Stimulated activated CD4-positive, alpha-beta T cell treated with anti-CD3 and anti-CD28 coated beads, TNF-alpha, amount 100 ng/mL, for 24 hours (primary cell): ENCODE data around the gene PTPN1.
A peak's percentile ranks its signal among the peaks of the same experiment; 100 is the strongest.
"Not testable (repeated sequence)": the region's sequence is repeated elsewhere in the genome, so short reads cannot be mapped to it uniquely, and the experiment has no call there.

Experiments used
- DNase-seq, 3 experiments: peaks; one replicate each; pipeline ENCODE4 v3.0.0-alpha.2; 2020; ENCODE audit warnings: low read depth in 3 of 3

The PTPN1 gene

GRCh38 chr20:50608750-50609104 is 98.5 kb downstream of the PTPN1 start:
- no peak for DNase-seq

DNA sequence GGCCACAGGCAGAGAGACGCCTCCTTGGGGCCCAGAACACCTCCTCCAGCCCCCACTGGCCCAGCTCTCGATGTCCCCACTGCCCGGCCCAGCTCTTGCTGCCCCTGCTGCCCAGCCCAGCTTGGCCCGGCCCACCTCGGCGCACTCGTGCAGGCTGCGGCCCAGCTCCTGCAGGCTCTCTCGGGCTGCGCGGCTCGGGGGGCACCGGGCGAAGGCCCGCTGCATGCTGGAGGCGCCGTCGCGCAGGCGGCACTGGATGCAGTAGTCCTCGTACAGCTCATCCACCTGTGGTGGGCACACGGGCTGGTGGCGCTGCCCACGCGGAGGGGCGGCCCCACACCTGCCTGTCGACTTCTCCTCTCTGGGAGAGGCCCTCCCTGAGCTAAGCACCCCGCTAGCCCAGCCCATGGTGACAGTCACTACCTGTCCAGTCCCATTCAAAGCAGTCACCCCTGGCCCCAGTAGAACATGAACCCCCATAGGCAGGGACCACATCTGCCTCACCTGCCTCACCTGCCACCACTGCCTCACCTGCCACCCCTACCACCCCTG is 99.3 kb downstream of the PTPN1 start:
- DNase-seq = no peak

DNA sequence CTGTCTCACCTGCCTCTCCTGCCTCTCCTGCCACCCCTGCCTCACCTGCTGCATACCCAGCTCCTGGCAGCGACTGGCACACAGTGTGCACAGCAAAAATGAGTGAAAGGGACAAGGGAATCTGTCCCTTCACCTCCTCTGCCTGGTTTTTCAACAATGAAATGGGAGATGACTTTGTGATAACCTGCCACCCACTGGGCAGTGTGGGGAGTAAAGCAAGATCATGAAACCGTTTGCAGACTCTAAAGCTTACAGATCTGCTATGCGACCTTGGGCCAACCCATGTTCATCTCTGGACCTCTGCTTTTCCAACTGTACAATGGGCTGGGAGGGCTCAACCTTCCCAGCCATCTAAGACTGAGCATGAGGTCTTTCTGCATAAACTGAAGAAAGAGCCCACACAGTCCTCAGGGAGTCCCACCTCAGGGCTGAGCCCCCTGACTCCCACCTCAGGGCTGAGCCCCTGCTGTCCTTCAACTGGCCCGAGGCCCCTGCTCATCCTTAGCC is 100.1 kb downstream of the PTPN1 start:
- DNase-seq = no peak

DNA sequence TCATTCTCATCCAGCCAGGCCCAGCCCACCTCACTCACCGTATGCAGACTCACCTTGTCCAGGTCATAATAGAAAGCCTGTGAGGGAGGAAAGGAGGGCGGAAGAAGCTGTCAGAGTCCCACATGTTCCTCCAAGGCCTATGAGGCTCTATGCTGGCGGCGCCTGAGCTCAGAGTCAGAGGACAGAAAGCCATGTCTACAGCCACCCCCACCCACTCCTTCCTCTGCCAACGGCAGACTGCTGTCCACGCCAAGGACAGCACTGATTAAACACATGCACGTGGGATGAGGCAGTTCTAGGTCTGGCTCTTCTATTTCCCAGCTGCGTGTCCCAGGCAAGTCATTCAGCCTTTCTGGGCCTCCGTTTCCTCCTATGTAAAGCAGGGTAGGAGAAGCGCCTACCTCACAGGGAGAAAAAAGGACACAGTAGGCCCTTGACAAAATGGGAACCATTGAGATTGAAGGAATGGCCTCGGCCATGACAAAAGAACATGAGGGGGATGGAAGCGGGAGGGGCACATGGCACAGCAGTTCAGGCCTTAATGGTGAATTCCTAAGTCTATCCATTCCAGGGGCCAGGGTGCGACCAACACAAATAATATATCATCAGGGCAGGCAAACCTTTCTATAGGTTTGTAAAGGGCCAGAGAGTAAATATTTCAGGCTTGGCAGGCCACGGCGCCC is 101.1 kb downstream of the PTPN1 start:
- no peak for DNase-seq

GRCh38 chr20:50613438-50614169 is 103.4 kb downstream of the PTPN1 start:
- DNase-seq = no peak

DNA sequence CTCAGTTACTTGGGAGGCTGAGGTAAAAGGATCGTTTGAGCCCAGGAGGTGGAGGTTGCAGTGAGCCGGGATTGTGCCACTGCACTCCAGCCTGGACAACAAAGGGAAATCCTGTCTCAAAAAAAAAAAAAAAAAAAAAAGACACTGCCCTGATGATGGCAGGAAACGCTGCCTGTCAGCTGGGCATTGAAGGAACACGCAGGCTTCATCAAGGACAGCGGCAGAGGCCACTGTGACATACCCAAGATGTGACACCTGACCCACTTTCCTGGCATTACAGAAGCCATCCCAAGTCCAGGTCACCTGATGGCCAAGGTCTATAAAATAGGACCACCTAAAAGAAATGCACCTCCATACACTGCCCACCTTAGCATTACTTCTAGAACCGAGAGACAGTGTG is 105.2 kb downstream of the PTPN1 start:
- DNase-seq = no peak

DNA sequence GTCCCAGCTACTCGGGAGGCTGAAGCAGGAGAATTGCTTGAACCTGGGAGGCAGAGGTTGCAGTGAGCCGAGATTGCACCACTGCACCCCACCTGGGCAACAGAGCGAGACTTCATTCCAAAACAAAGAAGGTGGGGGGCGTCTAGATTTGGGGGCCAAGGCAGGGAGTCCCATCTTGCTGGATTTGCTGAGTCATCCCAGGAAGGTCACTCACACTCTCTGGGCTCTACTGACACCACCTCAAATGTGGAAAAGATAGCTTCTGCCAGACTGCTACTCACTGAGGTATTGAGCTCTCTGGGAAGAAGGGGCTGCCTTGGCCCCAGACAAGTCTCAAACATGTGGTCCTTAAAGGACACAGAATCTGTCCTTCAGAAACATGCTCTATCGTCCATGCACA is 106.8 kb downstream of the PTPN1 start:
- no peak for DNase-seq

DNA sequence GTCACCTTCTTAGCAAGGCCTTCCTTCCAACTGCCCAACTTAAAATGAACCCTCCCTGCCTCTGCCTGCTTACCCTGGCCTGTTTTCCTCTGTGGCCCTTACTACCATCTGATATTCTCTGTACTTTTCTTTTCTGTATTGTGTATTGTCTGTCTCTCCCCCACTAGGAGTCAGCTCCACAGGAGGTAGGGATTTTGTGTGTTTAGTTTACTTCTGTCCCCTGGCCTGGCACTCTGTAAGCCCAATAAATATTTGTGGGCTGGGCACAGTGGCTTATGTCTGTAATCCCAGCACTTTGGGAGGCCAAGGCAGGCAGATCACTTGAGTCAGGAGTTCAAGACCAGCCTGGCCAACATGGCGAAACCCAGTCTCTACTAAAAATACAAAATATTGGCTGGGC is 108.4 kb downstream of the PTPN1 start:
- DNase-seq = no peak

- not testable (repeated sequence) for DNase-seq
These were observed 110.3 kb downstream of the PTPN1 start for GRCh38 chr20:50620459-50620858.

GRCh38 chr20:50621068-50621665 is 111.0 kb downstream of the PTPN1 start:
- no peak for DNase-seq

DNA sequence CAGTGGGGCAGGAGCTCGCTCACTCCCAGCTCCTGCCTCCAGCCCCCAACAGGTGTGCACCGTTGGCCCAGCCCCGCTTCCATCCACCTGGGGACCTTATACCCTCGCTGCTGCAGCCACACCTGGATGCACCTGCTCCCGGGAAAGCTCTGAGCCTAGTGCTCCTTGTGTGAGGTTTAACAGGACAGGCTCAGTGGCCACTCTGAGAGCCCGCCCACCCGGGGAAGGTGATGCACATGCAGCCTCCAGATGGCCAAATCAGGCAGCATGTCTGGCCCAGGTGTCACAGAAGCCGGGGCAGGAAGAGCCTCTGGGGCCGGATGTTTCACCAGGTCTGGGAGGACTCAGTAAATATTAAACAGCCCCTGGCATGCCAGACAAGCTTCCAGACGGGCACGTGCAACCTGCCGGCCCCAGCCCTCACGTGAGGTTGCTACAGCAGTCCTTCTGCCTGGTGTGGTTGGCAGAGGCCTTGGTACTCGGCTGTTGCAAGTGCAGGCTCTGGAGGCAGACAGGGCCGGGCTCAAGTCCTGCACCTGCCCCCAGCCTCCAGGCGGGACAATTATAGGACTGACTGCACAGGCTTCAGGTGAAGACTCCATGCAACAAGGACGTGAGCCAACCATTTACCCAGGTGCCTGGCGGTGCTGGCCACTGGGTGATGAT is 114.3 kb downstream of the PTPN1 start:
- no peak for DNase-seq

DNA sequence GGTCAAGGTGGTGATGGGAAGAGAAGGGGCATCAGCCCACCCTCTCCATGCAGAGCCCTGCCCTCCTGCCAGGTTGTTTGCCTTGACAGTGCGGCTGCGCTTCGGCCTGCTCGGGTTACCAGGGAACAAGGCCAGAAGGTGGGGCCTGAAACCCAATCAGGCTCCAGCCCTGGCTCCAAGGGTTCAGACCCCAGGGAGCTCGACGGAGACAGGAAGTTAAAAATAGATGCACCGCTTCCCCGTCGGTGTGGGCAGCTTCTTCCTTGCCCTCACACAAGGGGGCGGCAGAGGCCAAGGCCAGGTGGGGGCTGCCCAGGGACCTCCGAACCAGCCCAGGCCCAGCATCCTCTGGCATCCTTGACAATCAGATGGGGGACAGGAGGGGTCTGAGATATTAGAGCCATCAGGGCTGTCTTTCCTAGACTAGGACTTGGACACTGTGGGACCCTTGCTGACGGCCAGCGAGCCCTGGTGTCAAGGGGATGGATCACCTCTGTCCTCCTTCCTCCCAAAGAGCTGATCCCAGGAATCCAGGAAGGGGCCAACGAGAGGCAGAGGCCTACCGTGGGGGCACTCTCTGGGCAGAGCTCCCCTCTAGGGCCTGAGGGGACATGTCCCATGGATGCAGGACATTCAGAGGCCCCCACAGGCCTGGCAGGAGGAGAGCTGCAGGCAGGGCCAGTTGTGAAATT is 115.9 kb downstream of the PTPN1 start:
- peak in 1 of 3 experiments; percentile 25 for DNase-seq

- DNase-seq = no peak
These were observed 117.6 kb downstream of the PTPN1 start for GRCh38 chr20:50627747-50628146.

- no peak for DNase-seq
These were observed 118.1 kb downstream of the PTPN1 start for GRCh38 chr20:50628332-50628731.

GRCh38 chr20:50628853-50629669 is 118.9 kb downstream of the PTPN1 start:
- no peak for DNase-seq

GRCh38 chr20:50629670-50630045 is 119.5 kb downstream of the PTPN1 start:
- DNase-seq = no peak

DNA sequence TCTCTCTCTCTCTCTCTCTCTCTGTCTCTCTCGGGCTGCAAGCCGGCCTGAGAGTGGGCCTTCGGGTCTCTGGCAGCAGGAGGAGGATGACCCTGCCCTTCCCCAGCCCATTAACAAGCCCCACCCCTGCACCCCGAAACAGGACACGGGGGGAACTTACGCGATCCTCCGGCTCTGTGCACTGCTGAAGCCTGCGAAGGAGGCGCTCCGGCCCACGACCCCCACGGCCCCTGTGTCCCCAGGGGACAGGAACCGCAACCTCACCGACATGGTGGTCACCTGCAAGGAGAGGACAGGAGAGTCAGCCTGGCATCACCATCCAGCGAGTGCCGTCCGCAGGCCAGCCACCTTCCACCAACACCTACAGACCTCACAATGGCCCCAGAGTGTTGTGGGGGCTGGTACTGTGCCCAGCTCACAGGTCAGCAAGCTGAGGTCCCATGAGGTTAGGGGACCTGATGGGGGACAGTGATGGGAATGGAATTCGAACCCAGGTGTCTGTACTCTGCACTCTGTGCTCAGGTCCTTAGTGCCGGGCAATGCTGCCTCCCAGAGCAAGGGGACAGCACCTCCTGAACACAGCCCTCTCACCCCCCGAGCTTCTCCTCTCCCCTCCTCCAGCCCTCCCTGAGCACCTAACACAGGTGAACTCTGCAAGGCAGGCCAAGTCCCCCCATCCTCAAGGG is 120.5 kb downstream of the PTPN1 start:
- DNase-seq = no peak

GRCh38 chr20:50632236-50632635 is 122.1 kb downstream of the PTPN1 start:
- no peak for DNase-seq

DNA sequence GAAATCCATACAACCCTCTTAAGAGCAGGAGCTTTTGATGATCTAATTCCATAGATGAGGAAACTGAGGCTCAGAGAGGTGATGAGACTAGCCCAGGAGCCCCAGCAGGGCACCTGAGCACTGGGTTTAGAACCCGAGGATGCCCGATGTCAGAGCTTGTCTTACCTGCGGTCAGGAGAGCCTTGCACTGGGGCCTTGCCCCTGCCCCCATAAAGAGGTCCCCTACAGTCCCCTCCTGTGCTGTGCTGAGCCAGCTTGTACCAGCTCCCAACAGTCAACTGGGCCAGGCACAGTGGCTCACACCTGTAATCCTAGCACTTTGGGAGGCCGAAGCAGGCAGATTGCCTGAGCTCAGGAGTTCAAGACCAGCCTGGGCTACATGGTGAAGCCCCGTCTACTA is 122.5 kb downstream of the PTPN1 start:
- DNase-seq = no peak

DNA sequence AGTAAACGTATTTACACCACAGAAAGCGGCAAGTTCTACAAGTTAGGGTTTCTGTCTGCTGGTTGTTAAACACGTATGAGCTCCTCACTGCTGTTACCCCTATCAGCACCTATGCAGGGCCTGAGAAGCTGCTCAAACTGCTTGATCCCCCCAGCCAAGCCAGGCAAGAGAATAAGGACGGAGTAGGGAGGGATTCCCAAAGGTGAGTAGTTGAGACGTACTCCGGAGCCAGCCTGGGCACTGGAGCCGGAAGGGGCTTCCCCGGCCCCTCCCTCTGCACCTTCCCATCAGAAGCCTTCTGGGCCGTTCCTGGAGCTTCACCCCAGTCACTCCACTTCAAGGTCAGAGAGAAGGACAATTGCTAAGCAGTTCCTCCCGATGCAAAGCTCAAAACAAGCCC is 123.2 kb downstream of the PTPN1 start:
- DNase-seq = no peak
